KMS-11 (cell line): ENCODE measurements around the gene IER3.
A peak's percentile ranks its signal among the peaks of the same experiment; 100 is the strongest.

Source experiments
- H2AFZ ChIP-seq: fragments of 200-600 bp; sonication (generic); 2 replicates; pipeline ENCODE4 v1.6.1; 2016; ENCODE audit warnings: antibody characterized with exemption, mixed run types, low read depth
- H3K27ac ChIP-seq: fragments of 200-600 bp; sonication (generic); 2 replicates; pipeline ENCODE4 v1.6.1; 2016; ENCODE audit warnings: mild to moderate bottlenecking, mixed run types
- H3K27me3 ChIP-seq: fragments of 200-600 bp; sonication (generic); 2 replicates; pipeline ENCODE4 v1.6.1; 2017; ENCODE audit warnings: mild to moderate bottlenecking, low read depth, mixed run types, moderate library complexity; ENCODE audit not compliant: insufficient read depth
- H3K36me3 ChIP-seq: fragments of 200-600 bp; sonication (generic); 2 replicates; pipeline ENCODE4 v1.6.1; 2017; ENCODE audit warnings: mild to moderate bottlenecking, mixed run types; ENCODE audit not compliant: insufficient read depth
- H3K4me1 ChIP-seq: fragments of 200-600 bp; sonication (generic); 2 replicates; pipeline ENCODE4 v1.6.1; 2016; ENCODE audit warnings: mild to moderate bottlenecking, low read depth, mixed run types; ENCODE audit not compliant: poor library complexity, severe bottlenecking
- H3K4me2 ChIP-seq: fragments of 200-600 bp; sonication (generic); 2 replicates; pipeline ENCODE4 v1.7.0; 2016; ENCODE audit warnings: mild to moderate bottlenecking, mixed run types
- H3K4me3 ChIP-seq: fragments of 200-600 bp; sonication (generic); IDR thresholded peaks from 2 replicates; pipeline ENCODE4 v1.6.1; 2017; ENCODE audit warnings: low read depth, low read length, mixed read lengths; ENCODE audit not compliant: insufficient read depth
- H3K79me2 ChIP-seq: fragments of 200-600 bp; sonication (generic); 2 replicates; pipeline ENCODE4 v1.6.1; 2016; ENCODE audit warnings: low read depth, mixed run types; ENCODE audit not compliant: insufficient read depth
- H3K9ac ChIP-seq: fragments of 200-600 bp; sonication (generic); 2 replicates; pipeline ENCODE4 v1.6.1; 2016; ENCODE audit warnings: mild to moderate bottlenecking, mixed run types
- H4K20me1 ChIP-seq: fragments of 200-600 bp; sonication (generic); 2 replicates; pipeline ENCODE4 v1.6.1; 2016; ENCODE audit warnings: mild to moderate bottlenecking, mixed run types; ENCODE audit not compliant: insufficient read depth
- TF ChIP-seq, protein P1 (sequence below): fragments of 200-600 bp; sonication (generic); conservative IDR thresholded peaks from 2 replicates; pipeline ENCODE4 v1.6.1; 2017; ENCODE audit warnings: low read depth, mild to moderate bottlenecking, antibody characterized with exemption, low read length, moderate library complexity, mixed read lengths

IER3 gene

GRCh38 chr6:30738532-30738931 lies 5.8 kb downstream of the IER3 start:
- peaks cover 30% of the 10 kb centered on the region for H3K4me1 ChIP-seq
- H3K4me3 ChIP-seq, result no peak overlapping the region
- no peak overlapping the region for H3K9ac ChIP-seq
- no peaks in the 10 kb centered on the region for H3K27me3 ChIP-seq
- TF ChIP-seq, protein P1, sequence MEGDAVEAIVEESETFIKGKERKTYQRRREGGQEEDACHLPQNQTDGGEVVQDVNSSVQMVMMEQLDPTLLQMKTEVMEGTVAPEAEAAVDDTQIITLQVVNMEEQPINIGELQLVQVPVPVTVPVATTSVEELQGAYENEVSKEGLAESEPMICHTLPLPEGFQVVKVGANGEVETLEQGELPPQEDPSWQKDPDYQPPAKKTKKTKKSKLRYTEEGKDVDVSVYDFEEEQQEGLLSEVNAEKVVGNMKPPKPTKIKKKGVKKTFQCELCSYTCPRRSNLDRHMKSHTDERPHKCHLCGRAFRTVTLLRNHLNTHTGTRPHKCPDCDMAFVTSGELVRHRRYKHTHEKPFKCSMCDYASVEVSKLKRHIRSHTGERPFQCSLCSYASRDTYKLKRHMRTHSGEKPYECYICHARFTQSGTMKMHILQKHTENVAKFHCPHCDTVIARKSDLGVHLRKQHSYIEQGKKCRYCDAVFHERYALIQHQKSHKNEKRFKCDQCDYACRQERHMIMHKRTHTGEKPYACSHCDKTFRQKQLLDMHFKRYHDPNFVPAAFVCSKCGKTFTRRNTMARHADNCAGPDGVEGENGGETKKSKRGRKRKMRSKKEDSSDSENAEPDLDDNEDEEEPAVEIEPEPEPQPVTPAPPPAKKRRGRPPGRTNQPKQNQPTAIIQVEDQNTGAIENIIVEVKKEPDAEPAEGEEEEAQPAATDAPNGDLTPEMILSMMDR, result no peak
- no peaks in the 10 kb centered on the region for H4K20me1 ChIP-seq
- no peaks in the 10 kb centered on the region for H3K79me2 ChIP-seq
- no peak overlapping the region for H2AFZ ChIP-seq
- H3K4me2 ChIP-seq, result no peak overlapping the region
- no peak overlapping the region for H3K27ac ChIP-seq
- H3K36me3 ChIP-seq, result no peaks in the 10 kb centered on the region

DNA sequence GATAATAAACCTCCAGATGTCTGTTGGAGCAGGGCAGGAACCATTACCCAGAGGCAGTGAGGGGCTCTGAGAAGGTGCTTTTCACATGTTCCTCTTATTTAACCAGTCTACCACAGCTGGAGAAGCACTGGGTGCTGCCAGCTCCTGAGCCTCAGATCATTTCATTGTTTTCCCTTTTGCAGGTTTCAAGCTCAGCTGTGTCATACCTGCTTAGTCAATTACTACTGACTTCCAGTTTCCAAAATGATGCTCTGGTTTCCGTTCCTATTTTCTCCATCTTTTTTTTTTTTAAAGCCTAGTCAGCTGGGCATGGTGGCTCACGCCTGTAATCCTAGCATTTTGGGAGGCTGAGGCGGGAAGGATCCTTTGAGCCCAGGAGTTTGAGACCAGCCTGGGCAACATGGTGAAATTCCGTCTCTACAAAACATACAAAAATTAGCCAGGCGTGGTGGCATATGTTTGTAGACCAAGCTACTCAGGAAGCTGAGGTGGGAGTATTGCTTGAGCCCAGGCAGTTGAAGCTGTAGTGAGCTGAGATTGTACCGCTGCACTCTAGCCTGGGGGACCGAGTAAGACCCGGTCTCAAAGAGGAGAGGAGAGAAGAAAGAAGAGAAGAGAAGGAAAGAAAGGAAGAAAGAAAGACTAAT lies 8.6 kb downstream of the IER3 start:
- Histone ChIP-seq H3K9ac (no peak overlapping the region), H3K36me3 (no peaks in the 10 kb centered on the region), H2AFZ (no peak overlapping the region), H3K4me2 (no peak overlapping the region), H3K27me3 (no peaks in the 10 kb centered on the region), H3K4me1 (peaks cover 24% of the 10 kb centered on the region), H3K79me2 (no peaks in the 10 kb centered on the region), H3K27ac (no peak overlapping the region), H4K20me1 (no peaks in the 10 kb centered on the region), H3K4me3 (no peak overlapping the region)
- TF ChIP-seq, protein P1, result no peak

GRCh38 chr6:30732237-30732943 lies 12.0 kb downstream of the IER3 start:
- Histone ChIP-seq H3K4me2 (no peak overlapping the region), H3K4me3 (no peak overlapping the region), H4K20me1 (no peaks in the 10 kb centered on the region), H3K9ac (no peak overlapping the region), H3K27ac (no peak overlapping the region), H3K36me3 (no peaks in the 10 kb centered on the region), H3K27me3 (no peaks in the 10 kb centered on the region), H3K79me2 (no peaks in the 10 kb centered on the region), H2AFZ (no peak overlapping the region), H3K4me1 (peaks cover 16% of the 10 kb centered on the region)
- TF ChIP-seq, protein P1, result no peak

DNA sequence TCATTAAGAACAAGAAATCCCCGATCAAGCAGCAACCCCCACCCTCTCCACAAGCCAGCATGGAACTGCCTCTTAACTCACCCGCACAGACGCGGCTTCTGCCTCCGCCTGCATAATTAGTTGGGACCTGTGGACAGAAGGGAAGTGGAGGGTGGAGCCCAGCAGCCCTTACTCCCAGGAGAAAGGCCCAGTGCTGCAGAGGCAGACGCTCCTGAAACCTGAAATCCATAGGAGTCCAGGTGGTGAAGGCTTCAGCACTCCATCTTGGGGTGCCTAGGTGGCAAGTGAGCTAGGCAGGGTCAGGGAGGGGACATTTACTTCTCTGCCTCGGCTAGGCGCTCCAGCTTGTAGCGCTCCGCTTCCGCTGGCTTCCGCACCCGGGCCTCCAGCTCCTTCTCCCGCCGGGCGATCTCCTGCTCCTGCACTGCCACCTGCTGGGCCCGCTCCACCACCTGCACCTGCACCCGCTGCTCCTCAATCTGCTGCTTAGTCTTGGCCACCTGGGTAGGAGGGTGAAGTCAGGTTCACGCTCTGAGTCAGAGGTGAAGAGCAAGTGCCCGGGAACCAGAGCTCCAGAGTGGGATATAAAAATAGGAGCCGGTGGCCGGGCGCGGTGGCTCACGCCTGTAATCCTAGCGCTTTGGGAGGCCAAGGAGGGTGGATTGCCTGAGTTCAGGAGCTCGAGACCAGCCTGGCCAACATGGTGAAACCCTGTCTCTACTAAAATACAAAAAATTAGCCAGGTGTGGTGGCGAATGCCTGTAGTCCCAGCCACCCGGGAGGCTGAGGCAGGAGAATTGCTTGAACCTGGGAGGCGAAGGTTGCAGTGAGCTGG lies 13.5 kb downstream of the IER3 start:
- Histone ChIP-seq H2AFZ (peak overlapping the region; percentile 14; the same call in 1 of the 2 replicates), H3K4me2 (peak overlapping the region; percentile 41; the same call in 1 of the 2 replicates), H3K27me3 (no peaks in the 10 kb centered on the region), H4K20me1 (no peaks in the 10 kb centered on the region), H3K9ac (no peak overlapping the region), H3K4me1 (peaks cover 13% of the 10 kb centered on the region), H3K79me2 (no peaks in the 10 kb centered on the region), H3K4me3 (no peak overlapping the region), H3K27ac (no peak overlapping the region), H3K36me3 (no peaks in the 10 kb centered on the region)
- TF ChIP-seq, protein P1, result peak; percentile 60
